IPS-15b (cell line): ENCODE results near the gene TRAK2.
"Not testable (repeated sequence)": the region's sequence is repeated elsewhere in the genome, so short reads cannot be mapped to it uniquely, and the experiment has no call there.

Experiments
- H3K27me3 ChIP-seq: one replicate; pipeline ENCODE4 v1.6.1; 2013; ENCODE audit warnings: low read length; ENCODE audit not compliant: control insufficient read depth, insufficient read depth
- H3K36me3 ChIP-seq: one replicate; pipeline ENCODE4 v1.6.1; 2013; ENCODE audit warnings: low read length; ENCODE audit not compliant: control insufficient read depth, insufficient read depth
- H3K4me1 ChIP-seq: one replicate; pipeline ENCODE4 v1.6.1; 2013; ENCODE audit warnings: mild to moderate bottlenecking, low read length; ENCODE audit not compliant: control insufficient read depth, insufficient read depth
- H3K4me3 ChIP-seq: one replicate; pipeline ENCODE4 v1.5.1; 2013; ENCODE audit warnings: low read depth, low read length
- H3K9ac ChIP-seq: one replicate; pipeline ENCODE4 v1.6.1; 2013; ENCODE audit warnings: low read depth, mild to moderate bottlenecking, low read length
- H3K9me3 ChIP-seq: one replicate; pipeline ENCODE4 v1.6.1; 2013; ENCODE audit warnings: mild to moderate bottlenecking, low read length; ENCODE audit not compliant: control insufficient read depth, insufficient read depth

Gene TRAK2

GRCh38 chr2:201369775-201370174 is 81.5 kb downstream of the TRAK2 start:
- H3K27me3 ChIP-seq = no peaks in the 10 kb centered on the region
- H3K4me1 ChIP-seq = no peaks in the 10 kb centered on the region
- H3K36me3 ChIP-seq = no peaks in the 10 kb centered on the region
- H3K9me3 ChIP-seq = no peaks in the 10 kb centered on the region
- no peak overlapping the region for H3K9ac ChIP-seq
- H3K4me3 ChIP-seq = no peak overlapping the region

GRCh38 chr2:201369318-201369717 is 81.9 kb downstream of the TRAK2 start:
- H3K27me3 ChIP-seq, H3K4me1 ChIP-seq, H3K36me3 ChIP-seq, H3K4me3 ChIP-seq, H3K9me3 ChIP-seq, H3K9ac ChIP-seq: not testable (repeated sequence)

- Histone ChIP-seq H3K4me1 (no peaks in the 10 kb centered on the region), H3K36me3 (no peaks in the 10 kb centered on the region), H3K9ac (no peak overlapping the region), H3K27me3 (no peaks in the 10 kb centered on the region), H3K9me3 (no peaks in the 10 kb centered on the region), H3K4me3 (no peak overlapping the region)
These were observed 85.1 kb downstream of the TRAK2 start for GRCh38 chr2:201366146-201366545.

- Histone ChIP-seq H3K4me1 (no peaks in the 10 kb centered on the region), H3K9me3 (no peaks in the 10 kb centered on the region), H3K27me3 (no peaks in the 10 kb centered on the region), H3K9ac (no peak overlapping the region), H3K36me3 (no peaks in the 10 kb centered on the region), H3K4me3 (no peak overlapping the region)
These were observed 87.2 kb downstream of the TRAK2 start for GRCh38 chr2:201363857-201364560.

GRCh38 chr2:201362396-201362795 is 88.9 kb downstream of the TRAK2 start:
- H3K36me3 ChIP-seq = no peaks in the 10 kb centered on the region
- no peaks in the 10 kb centered on the region for H3K9me3 ChIP-seq
- H3K9ac ChIP-seq = no peak overlapping the region
- H3K27me3 ChIP-seq = no peaks in the 10 kb centered on the region
- H3K4me3 ChIP-seq = no peak overlapping the region
- H3K4me1 ChIP-seq = no peaks in the 10 kb centered on the region

GRCh38 chr2:201361078-201361733 is 90.1 kb downstream of the TRAK2 start:
- no peaks in the 10 kb centered on the region for H3K36me3 ChIP-seq
- H3K27me3 ChIP-seq = no peaks in the 10 kb centered on the region
- no peak overlapping the region for H3K4me3 ChIP-seq
- H3K9ac ChIP-seq = no peak overlapping the region
- no peaks in the 10 kb centered on the region for H3K9me3 ChIP-seq
- H3K4me1 ChIP-seq = no peaks in the 10 kb centered on the region

- Histone ChIP-seq H3K4me1 (no peaks in the 10 kb centered on the region), H3K9me3 (no peaks in the 10 kb centered on the region), H3K36me3 (no peaks in the 10 kb centered on the region), H3K9ac (no peak overlapping the region), H3K4me3 (no peak overlapping the region), H3K27me3 (no peaks in the 10 kb centered on the region)
These were observed 91.0 kb downstream of the TRAK2 start for GRCh38 chr2:201360256-201360655.

- Histone ChIP-seq H3K27me3 (no peaks in the 10 kb centered on the region), H3K9ac (no peak overlapping the region), H3K36me3 (no peaks in the 10 kb centered on the region), H3K4me3 (no peak overlapping the region), H3K9me3 (no peaks in the 10 kb centered on the region), H3K4me1 (no peaks in the 10 kb centered on the region)
These were observed 92.6 kb downstream of the TRAK2 start for GRCh38 chr2:201358684-201359083.

- no peak within 1 kb of the TSS for H3K9ac ChIP-seq
- no peak within 1 kb of the TSS for H3K4me3 ChIP-seq
- no peaks in the 10 kb centered on the region for H3K4me1 ChIP-seq
- no peaks in the 10 kb centered on the region for H3K9me3 ChIP-seq
- H3K36me3 ChIP-seq = no peaks in the 10 kb centered on the region
- H3K27me3 ChIP-seq = no peaks in the 10 kb centered on the region
These were observed 94.0 kb downstream of the TRAK2 start, which contains the start of gene FLACC1 for GRCh38 chr2:201357221-201357620. Gene FLACC1, minus strand, starts transcription at chr2:201357345. Its CDS starts 5,941 bp downstream, at chr2:201351404.

- H3K9me3 ChIP-seq = no peaks in the 10 kb centered on the region
- H3K4me3 ChIP-seq = no peak overlapping the region
- no peaks in the 10 kb centered on the region for H3K4me1 ChIP-seq
- H3K27me3 ChIP-seq = no peaks in the 10 kb centered on the region
- no peak overlapping the region for H3K9ac ChIP-seq
- no peaks in the 10 kb centered on the region for H3K36me3 ChIP-seq
These were observed 98.1 kb downstream of the TRAK2 start for GRCh38 chr2:201353116-201353515.

- H3K36me3 ChIP-seq = no peaks in the 10 kb centered on the region
- H3K4me1 ChIP-seq = no peaks in the 10 kb centered on the region
- H3K4me3 ChIP-seq = no peak overlapping the region
- H3K9ac ChIP-seq = no peak overlapping the region
- no peaks in the 10 kb centered on the region for H3K9me3 ChIP-seq
- no peaks in the 10 kb centered on the region for H3K27me3 ChIP-seq
These were observed 100.4 kb downstream of the TRAK2 start for GRCh38 chr2:201350879-201351278.

- no peak overlapping the region for H3K4me3 ChIP-seq
- H3K4me1 ChIP-seq = no peaks in the 10 kb centered on the region
- no peak overlapping the region for H3K9ac ChIP-seq
- H3K36me3 ChIP-seq = no peaks in the 10 kb centered on the region
- H3K27me3 ChIP-seq = no peaks in the 10 kb centered on the region
- no peaks in the 10 kb centered on the region for H3K9me3 ChIP-seq
These were observed 101.7 kb downstream of the TRAK2 start for GRCh38 chr2:201349601-201350000.
